Activated CD8-positive, alpha-beta memory T cell treated with anti-CD3 and anti-CD28 coated beads, Interleukin-2, amount 50 U/mL, for 1 hour (primary cell): ENCODE measurements around the gene POLR1A.

ENCODE experiments used
- DNase-seq: peaks from one replicate; pipeline ENCODE4 v3.0.0-alpha.2; 2020; ENCODE audit errors: extremely low read depth

The POLR1A gene

DNA sequence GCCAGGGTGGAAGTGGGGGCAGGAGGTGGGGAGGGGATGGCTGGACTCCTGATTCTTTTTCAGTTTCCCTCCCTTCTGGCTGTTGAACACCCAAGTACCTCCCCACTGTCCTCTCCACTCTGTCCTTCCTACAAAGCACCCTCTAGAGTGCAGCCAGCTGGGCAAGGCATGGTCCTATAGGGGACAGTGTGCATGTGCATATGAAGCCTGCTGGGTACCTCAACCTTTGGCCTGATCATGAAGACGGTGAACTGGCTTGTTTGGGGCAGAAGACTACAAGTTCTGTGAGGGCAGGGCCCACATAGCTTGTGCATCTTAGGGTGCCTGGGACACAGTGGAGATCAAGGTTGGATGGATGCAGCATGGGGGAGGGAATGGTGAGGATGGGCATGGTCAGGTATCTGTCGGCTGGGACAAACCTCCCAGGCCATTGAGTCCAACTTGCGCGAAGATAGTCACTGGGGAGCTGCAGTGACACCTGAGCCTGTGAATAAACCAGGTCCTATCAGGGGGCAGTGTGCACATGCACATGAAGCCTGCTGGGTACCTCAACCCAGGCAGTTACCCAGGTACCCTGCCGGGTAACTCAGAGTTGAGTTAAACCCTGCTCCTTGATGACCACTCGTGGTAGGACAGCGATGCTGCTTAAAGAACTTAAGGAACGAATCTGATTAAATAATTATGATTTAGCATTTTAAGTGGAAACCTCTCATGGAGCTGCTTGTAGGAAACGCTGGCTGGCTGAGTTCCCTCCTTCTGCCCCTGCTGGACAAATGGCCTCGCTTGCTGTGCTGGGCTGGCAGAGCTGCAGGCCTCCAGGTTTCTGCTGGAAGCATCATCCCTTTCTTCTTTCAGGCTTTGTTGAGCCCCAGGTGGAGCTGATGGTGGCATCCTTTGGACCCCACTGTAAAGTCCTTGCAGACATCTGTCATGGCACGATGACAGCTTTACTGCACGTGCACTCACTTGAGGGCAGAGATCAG lies 84.0 kb downstream of the POLR1A start:
- DNase-seq = no peak

GRCh38 chr2:86020984-86021383 lies 84.7 kb downstream of the POLR1A start:
- DNase-seq = no peak

DNA sequence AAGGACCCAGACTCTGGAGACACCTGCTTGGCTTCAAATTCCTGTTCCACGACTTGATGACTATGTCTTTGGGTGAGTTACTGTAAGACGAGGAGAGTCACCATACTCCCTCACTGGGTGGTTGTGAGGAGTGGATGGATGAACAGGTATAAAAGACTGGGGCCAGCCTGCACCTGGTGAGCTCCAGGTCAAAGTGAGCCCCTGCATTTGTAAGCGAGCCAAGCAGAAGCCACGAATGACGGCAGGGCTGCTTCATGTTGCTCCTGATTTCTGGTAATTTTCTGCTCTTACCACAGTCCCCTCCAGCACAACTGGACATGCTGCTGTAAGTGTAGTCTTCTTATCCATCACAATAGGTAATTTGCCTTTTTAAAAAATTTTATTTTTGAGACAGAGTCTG lies 86.6 kb downstream of the POLR1A start:
- DNase-seq = no peak

DNA sequence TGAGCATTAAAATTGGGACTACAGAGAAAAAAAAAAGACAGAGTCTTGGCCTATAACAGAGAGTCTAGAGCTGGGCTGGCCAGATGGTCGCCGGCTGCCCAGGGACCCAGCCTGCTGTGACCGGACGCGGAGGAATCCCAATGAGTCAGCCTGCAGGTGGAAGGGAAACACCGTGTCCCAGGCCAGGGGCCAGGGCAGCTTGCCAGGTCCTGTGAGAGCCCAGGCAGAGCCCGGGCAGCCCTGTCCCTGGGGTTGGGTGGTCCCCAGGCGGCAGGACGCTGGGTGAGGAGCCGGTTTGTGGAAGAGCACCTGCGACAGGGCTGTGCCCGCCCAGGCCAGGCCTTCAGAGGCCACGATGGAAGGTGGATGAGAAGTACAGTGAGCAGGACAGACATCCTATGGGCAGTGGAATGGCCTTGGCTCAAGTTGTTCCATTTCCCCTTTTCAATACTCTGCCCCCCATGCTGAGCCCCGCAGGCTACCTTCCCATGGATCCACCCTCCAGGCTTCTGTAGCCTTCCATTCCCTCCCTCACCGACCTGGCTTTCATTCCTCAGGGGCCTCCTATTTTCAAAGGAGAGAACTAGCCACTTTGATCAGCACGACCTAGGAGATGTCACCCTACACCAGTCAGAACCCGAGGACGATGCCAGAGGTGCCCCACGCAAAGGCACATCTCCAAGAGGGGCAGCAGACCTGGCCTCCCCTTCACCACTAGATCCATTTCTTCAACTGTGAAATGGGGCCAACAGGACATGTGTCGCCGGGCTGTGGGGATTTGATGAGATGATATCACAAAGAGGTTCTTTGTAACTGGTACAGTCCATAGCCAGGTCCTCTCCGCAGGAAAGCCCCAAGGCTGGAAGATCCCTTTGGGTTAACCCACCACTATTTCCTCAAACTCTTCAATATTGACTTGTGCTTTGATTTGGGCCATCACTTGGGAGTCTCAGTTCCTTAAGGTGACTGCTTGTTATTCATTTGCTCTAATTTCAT lies 87.5 kb downstream of the POLR1A start:
- no peak for DNase-seq

GRCh38 chr2:86016581-86016980 lies 89.1 kb downstream of the POLR1A start:
- no peak for DNase-seq

- DNase-seq = no peak
Observed at GRCh38 chr2:86015699-86016098, 90.0 kb downstream of the POLR1A start.

- DNase-seq = no peak
Observed at GRCh38 chr2:86015006-86015405, 90.7 kb downstream of the POLR1A start.

- no peak for DNase-seq
Observed at GRCh38 chr2:86014493-86014892, 91.2 kb downstream of the POLR1A start.

GRCh38 chr2:86012007-86012712 lies 93.5 kb downstream of the POLR1A start:
- DNase-seq = no peak

DNA sequence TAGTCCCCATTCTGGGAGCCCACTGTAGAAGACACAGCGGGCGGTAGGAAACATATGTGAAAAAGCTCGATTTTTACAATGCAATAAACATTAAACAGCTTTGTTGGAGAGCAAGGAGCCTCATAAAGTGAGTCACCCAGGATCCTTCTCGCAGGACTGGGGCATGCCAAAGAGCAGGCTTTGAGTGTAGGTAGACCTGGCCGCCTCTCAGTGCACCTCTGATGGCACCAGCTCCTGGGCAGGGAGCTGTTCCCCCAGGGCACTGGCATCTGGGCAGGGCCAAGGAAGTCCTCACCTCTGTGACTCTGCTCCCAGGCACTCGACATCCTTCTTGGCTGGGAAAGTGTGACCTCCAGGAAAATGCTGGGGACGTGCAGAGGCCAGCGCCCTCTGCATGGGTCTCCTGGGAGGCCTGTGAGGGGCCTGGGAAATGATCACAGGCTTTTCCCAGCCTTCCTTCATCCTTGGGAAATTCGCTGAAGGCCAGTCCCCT lies 94.2 kb downstream of the POLR1A start:
- no peak for DNase-seq

DNA sequence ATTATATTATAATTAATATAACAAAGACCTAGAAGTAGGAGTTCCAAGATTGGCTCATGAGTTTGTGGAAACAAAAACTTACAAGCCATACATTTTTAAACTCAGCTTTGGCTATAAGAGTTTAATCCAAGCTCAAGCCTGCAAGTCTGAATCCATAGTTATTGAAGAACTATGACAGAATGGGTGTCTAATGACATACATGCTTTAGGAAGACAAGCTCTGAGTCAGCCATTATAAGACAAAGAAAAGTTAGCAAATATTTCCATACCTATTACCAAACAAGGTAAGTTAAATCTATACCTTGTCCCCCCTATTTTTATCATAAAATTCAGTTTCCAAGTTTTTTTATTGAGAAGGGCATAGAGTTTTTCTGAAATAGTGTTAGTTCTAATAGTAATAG lies 95.6 kb downstream of the POLR1A start:
- no peak for DNase-seq

DNA sequence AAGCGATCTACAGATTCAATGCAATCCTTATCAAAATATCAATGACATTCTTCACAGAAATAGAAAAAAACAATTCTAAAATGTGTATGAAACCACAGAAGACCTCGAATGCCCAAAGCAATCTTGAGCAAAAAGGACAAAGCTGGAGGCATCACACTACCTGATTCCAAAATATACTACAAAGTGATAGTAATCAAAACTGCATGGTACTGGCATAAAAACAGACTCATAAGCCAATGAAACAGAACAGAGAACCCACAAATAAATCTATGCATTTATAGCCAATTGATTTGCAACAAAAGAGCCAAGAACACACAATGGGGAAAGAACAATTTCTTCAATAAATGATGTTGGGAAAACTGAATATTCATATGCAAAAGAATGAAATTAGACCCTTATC lies 99.2 kb downstream of the POLR1A start:
- DNase-seq = no peak

GRCh38 chr2:86003967-86004366 lies 101.7 kb downstream of the POLR1A start:
- DNase-seq = no peak

GRCh38 chr2:86003104-86003503 lies 102.6 kb downstream of the POLR1A start:
- no peak for DNase-seq

DNA sequence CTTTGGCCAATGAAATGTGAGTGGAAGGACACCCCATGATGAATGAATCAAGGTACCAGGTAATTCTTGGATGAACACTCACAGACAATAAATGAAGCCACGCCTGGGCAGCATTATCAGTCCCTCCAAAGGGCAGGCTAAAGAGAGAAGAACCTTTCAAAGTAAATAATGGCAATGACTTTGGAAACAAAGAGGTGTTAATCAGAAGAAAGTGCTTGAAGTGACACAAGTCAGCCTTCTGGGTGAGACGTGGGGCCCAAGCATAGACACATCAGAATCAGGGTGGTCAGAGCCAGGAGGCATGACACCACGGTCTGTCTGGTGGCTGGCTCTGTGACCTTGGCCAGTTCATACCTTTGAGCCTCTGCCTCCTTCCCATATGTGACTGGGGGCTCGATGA lies 103.3 kb downstream of the POLR1A start:
- DNase-seq = no peak

GRCh38 chr2:86001326-86001725 lies 104.4 kb downstream of the POLR1A start:
- DNase-seq = no peak

GRCh38 chr2:86000938-86001312 lies 104.8 kb downstream of the POLR1A start:
- no peak for DNase-seq

DNA sequence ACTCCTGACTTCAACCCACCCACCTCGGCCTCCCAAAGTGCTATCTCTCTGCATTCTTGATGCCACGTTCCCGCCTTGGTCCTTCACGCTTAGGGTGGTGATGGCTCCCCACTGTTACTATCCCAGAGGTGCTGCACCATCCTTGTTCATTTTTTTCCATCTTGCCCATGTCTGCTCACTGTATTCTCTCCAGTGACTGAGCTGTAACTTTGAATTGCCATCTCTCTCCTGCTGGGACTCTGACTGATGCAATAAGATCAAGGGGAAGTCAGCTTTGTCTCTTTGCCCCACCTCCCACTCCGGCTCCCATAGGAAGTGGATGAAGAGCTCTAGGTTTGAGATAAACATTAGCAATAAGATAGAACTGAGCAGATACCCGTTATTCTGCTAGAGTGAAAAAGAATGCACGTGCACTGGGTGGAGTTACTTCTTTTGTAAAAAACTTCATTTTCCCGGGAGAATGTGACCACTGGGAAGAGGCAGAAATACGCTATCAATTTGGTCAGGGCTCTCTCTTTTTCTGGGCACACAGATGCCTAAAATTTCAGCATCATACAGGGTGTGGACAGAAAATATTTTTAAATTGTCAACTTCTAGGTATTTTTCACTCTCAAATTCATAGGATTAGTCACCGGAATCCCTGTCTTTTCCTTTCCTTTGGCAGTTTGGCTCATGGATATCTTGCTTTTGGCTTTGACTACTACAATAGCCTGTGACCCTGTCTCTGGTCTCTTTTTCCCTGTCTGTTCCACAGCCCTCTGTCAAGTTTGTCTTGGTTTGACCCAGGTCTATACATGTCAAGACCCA lies 105.4 kb downstream of the POLR1A start:
- DNase-seq = no peak

DNA sequence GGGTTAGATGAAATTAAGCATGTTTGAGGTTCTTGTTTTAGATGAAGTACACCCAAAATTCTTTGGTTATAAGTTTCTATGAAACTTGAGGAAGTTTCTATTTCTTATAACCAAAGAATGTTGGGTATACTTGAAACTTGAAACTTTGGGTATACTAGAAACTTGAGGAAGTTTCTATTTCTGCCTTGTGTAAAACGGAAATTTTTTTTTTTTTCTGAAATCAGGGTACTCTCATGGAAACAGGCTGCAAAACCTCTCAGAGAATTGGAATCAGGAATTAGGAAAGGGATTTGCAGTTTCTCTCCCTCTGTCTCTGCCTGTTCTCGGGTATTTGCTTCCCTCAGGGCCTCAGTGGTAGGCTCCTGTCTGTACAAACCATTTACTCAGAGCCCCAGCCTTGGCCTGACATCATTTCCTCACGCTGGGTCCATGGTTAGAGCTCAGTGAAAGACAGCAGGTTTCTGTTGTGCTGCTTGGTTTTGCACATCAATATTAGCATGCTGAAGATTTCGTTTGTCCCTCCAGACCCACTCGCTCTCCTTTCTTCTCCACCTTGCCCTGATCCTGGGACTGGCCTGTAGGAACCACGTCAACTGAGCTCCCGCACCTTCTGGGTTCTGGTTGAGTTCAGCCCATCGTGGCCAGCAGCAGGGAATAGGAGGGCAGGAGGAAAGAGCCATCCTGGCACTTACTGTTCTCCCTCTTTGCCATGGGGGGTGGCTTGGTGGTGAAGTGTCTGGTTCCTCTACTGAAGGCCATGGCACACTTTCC lies 106.4 kb downstream of the POLR1A start:
- no peak for DNase-seq
